Subcutaneous adipose tissue (tissue), 4 donors: ENCODE results near the gene CTIF. TPM values are rescaled to one million over a fixed set of nuclear protein-coding genes. Genes with fewer than 3 reads are reported as not detected.

ENCODE experiments used
- CTCF ChIP-seq: fragments of 450-650 bp; IDR thresholded peaks from one replicate; pipeline ENCODE4 v1.5.1; 2016; ENCODE audit warnings: low read depth, mild to moderate bottlenecking, control low read depth, antibody characterized with exemption, moderate library complexity
- total RNA-seq, 4 donors: library from RNA; depleted of rRNA; stranded (reverse); fragments of >200 nt; gene quantifications; one replicate each; pipeline ENCODE4 v1.1.0, GENCODE V29; 2016

The CTIF gene
- total RNA-seq, 4 donors from 2014 or later, result 41.0 to 195 (median 78.3) TPM

GRCh38 chr18:48623468-48624235, 84.8 kb downstream of the CTIF start:
- TF ChIP-seq CTCF, result no peak

- TF ChIP-seq CTCF, result no peak
Observed at GRCh38 chr18:48624856-48625255, 86.0 kb downstream of the CTIF start.

GRCh38 chr18:48627216-48627615, 88.4 kb downstream of the CTIF start:
- no peak for TF ChIP-seq CTCF

- no peak for TF ChIP-seq CTCF
Observed at GRCh38 chr18:48629730-48630324, 91.0 kb downstream of the CTIF start.

- TF ChIP-seq CTCF, result no peak
Observed at GRCh38 chr18:48631851-48632250, 93.0 kb downstream of the CTIF start.

- TF ChIP-seq CTCF, result no peak
Observed at GRCh38 chr18:48632676-48633257, 93.9 kb downstream of the CTIF start.

GRCh38 chr18:48634491-48634890, 95.7 kb downstream of the CTIF start:
- TF ChIP-seq CTCF, result no peak
